HCEC 1CT (cell line): ENCODE results near the gene TUBD1.

ENCODE experiments used
- DNase-seq: peaks from one replicate; pipeline ENCODE4 v3.0.0-alpha.2; 2017

The TUBD1 gene

DNA sequence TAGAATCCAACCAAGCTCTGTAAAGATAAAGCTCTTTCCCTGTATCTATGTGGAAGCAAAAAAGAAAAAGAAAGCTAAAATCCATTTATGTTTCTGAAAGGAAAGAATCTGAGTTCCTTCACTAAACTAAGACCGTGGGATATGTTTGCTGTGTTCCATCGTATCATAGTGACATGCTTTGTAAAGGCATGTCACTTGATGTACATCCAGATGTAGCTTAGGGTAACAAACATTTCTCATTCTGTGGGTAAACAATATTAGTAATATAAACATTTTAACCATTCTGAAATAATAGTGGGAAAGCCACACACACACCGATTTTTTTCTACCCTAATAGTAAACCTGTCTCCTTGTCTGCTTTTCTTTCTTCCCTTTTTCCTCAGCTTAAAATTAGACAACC lies 78.1 kb downstream of the TUBD1 start:
- DNase-seq = no peak

- DNase-seq = no peak
These were observed 78.5 kb downstream of the TUBD1 start for GRCh38 chr17:59814276-59814675.

- no peak for DNase-seq
These were observed 80.6 kb downstream of the TUBD1 start for GRCh38 chr17:59812139-59812538.

GRCh38 chr17:59811209-59811608 lies 81.5 kb downstream of the TUBD1 start:
- DNase-seq = no peak

DNA sequence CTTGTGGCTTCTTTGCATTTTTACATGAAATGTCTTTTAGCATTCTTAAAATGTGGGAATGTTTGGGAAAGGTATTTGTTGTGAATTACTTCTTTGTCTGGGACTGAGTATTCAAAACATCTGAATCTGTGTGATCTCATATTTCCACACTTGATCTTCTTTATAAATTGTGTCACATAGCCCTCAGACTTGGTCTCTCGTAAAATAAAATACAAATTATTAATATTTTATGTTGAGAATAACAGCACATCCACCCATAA lies 81.9 kb downstream of the TUBD1 start:
- no peak for DNase-seq
